Measurements from ENCODE around the gene CRACR2B.

CRACR2B gene

GRCh38 chr11:870127-870413, 42.4 kb downstream of the CRACR2B start:
- no peak for DNase-seq

GRCh38 chr11:870418-870817, 42.7 kb downstream of the CRACR2B start:
- no peak for DNase-seq

- DNase-seq: no peak
Measured at GRCh38 chr11:871472-871871, 43.8 kb downstream of the CRACR2B start.

- DNase-seq: no peak
Measured at GRCh38 chr11:872799-873198, 45.1 kb downstream of the CRACR2B start.

- DNase-seq: no peak
Measured at GRCh38 chr11:873706-874105, 46.0 kb downstream of the CRACR2B start.

- DNase-seq: no peak
Measured at GRCh38 chr11:875203-875602, 47.5 kb downstream of the CRACR2B start.

- no peak for DNase-seq
Measured at GRCh38 chr11:875769-876301, 48.1 kb downstream of the CRACR2B start.

- no peak for DNase-seq
Measured at GRCh38 chr11:876545-876944, 48.8 kb downstream of the CRACR2B start.

- no peak for DNase-seq
Measured at GRCh38 chr11:877565-877964, 49.8 kb downstream of the CRACR2B start.

- no peak for DNase-seq
Measured at GRCh38 chr11:880447-880846, 52.7 kb downstream of the CRACR2B start.

Measured in activated gamma-delta T cell treated with Interleukin-2 at 50 U/mL for 16 hours (primary cell).